ENCODE measurements around the gene RASSF8.

GRCh38 chr12:26056335-26056734 is 97.9 kb downstream of the RASSF8 start:
- TF ChIP-seq CTCF (conservative IDR thresholded peaks at IDR 0.05) (no peak), EZH2 (IDR thresholded peaks at IDR 0.05; ENCODE audit: low read depth) (no peak)

Data from PC-9 (cell line).